SK-N-SH treated with all-trans-retinoic acid at 6 μM for 48 hours (cell line): Measurements from ENCODE around the gene UBXN6.

Experiments
- ESRRG ChIP-seq: fragments of 250-450 bp; sonication (Bioruptor Pico); IDR thresholded peaks from 2 replicates; pipeline ENCODE4 v1.6.1; 2021; ENCODE audit warnings: mild to moderate bottlenecking
- ISL1 ChIP-seq: fragments of 250-450 bp; sonication (Bioruptor Pico); IDR thresholded peaks from 2 replicates; pipeline ENCODE4 v2.1.2; 2022; ENCODE audit warnings: mild to moderate bottlenecking, moderate library complexity
- OSR1 ChIP-seq: fragments of 250-450 bp; sonication (Bioruptor Pico); IDR thresholded peaks from 2 replicates; pipeline ENCODE4 v1.8.0; 2022; ENCODE audit warnings: moderate library complexity, mild to moderate bottlenecking, inconsistent platforms
- RARB ChIP-seq: fragments of 250-450 bp; sonication (Bioruptor Pico); IDR thresholded peaks from 2 replicates; pipeline ENCODE4 v1.8.0; 2021; ENCODE audit warnings: mild to moderate bottlenecking, moderate library complexity
- SNAI2 ChIP-seq: fragments of 250-450 bp; sonication (Bioruptor Pico); IDR thresholded peaks from 2 replicates; pipeline ENCODE4 v1.5.0; 2020; ENCODE audit warnings: mild to moderate bottlenecking, moderate library complexity
- TCF4 ChIP-seq: fragments of 250-450 bp; sonication (Bioruptor Pico); IDR thresholded peaks from 2 replicates; pipeline ENCODE4 v1.8.0; 2021; ENCODE audit warnings: mild to moderate bottlenecking, moderate library complexity, borderline replicate concordance
- ZC3H10 ChIP-seq: fragments of 250-450 bp; sonication (Bioruptor Pico); IDR thresholded peaks from 2 replicates; pipeline ENCODE4 v1.5.1; 2021; ENCODE audit warnings: mild to moderate bottlenecking, moderate library complexity
- ZFP3 ChIP-seq: fragments of 250-450 bp; sonication (Bioruptor Pico); IDR thresholded peaks from 2 replicates; pipeline ENCODE4 v1.5.0; 2020; ENCODE audit warnings: mild to moderate bottlenecking, moderate library complexity
- ZFP30 ChIP-seq: fragments of 450-650 bp; formaldehyde crosslinking; IDR thresholded peaks from 2 replicates; pipeline ENCODE4 v1.5.0; 2022; ENCODE audit warnings: mild to moderate bottlenecking, moderate library complexity
- ZNF8 ChIP-seq: fragments of 450-650 bp; formaldehyde crosslinking; IDR thresholded peaks from 2 replicates; pipeline ENCODE4 v1.5.0; 2020; ENCODE audit warnings: mild to moderate bottlenecking, moderate library complexity
- TF ChIP-seq, protein P1 (sequence below): fragments of 250-450 bp; sonication (Bioruptor Pico); IDR thresholded peaks from 2 replicates; pipeline ENCODE4 v1.8.0; 2021; ENCODE audit warnings: low read depth, mild to moderate bottlenecking, moderate library complexity, borderline replicate concordance
- TF ChIP-seq, protein P2 (sequence below): fragments of 250-450 bp; sonication (Bioruptor Pico); IDR thresholded peaks from 2 replicates; pipeline ENCODE4 v1.8.0; 2020; ENCODE audit warnings: mild to moderate bottlenecking, moderate library complexity, borderline replicate concordance
- TF ChIP-seq, protein P3 (sequence below): fragments of 250-450 bp; sonication (Bioruptor Pico); IDR thresholded peaks from 2 replicates; pipeline ENCODE4 v1.5.0; 2020; ENCODE audit warnings: mild to moderate bottlenecking, moderate library complexity
- TF ChIP-seq, protein P4 (sequence below): fragments of 250-450 bp; sonication (Bioruptor Pico); IDR thresholded peaks from 2 replicates; pipeline ENCODE4 v1.5.1; 2020; ENCODE audit warnings: low read depth, mild to moderate bottlenecking, moderate library complexity

DNA sequence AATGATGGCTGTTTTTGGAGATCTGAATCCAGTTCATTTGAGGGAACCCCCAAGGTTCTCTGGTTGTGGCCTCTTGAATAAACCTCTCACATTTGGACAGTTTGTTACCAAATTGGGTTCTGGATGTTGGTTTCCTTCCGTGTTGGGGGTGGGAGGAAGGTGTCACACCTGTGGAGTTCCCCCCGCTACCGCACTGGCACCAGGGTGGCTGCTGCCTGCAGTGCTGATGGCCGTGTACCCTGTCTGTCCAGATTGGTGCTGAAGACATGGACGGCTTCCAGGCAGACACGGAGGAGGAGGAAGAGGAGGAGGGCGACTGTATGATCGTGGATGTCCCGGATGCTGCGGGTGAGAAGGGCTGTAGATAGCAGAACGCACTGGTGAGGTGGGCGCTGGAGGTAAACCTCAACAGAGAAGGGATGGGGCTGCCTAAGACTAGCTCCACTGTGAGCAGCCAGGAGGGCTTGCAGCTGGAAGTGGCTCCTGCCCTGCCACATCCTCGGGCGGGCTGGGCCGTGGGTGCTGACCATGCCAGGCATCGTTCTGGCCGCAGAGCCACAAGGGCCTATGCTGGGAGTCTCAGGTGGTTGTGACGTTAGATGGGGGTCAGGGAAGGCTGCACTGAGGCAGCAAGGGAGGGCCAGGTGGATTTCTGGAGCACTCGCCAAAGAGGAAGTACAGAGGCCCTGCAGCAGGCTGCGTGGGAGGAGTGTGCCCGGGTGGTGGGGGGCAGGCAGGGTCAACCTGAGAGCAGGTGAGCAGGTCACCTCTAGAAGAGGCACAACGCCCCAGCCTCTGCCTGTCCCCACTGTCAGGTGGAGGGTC lies 15.4 kb downstream of the UBXN6 start:
- TF ChIP-seq ZNF8, result no peak
- no peak for TF ChIP-seq ZFP3 (CRISPR knock-in tag)
- no peak for TF ChIP-seq TCF4 (CRISPR knock-in tag)
- TF ChIP-seq, protein P1, sequence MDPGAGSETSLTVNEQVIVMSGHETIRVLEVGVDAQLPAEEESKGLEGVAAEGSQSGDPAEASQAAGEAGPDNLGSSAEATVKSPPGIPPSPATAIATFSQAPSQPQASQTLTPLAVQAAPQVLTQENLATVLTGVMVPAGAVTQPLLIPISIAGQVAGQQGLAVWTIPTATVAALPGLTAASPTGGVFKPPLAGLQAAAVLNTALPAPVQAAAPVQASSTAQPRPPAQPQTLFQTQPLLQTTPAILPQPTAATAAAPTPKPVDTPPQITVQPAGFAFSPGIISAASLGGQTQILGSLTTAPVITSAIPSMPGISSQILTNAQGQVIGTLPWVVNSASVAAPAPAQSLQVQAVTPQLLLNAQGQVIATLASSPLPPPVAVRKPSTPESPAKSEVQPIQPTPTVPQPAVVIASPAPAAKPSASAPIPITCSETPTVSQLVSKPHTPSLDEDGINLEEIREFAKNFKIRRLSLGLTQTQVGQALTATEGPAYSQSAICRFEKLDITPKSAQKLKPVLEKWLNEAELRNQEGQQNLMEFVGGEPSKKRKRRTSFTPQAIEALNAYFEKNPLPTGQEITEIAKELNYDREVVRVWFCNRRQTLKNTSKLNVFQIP, result no peak
- TF ChIP-seq, protein P2, sequence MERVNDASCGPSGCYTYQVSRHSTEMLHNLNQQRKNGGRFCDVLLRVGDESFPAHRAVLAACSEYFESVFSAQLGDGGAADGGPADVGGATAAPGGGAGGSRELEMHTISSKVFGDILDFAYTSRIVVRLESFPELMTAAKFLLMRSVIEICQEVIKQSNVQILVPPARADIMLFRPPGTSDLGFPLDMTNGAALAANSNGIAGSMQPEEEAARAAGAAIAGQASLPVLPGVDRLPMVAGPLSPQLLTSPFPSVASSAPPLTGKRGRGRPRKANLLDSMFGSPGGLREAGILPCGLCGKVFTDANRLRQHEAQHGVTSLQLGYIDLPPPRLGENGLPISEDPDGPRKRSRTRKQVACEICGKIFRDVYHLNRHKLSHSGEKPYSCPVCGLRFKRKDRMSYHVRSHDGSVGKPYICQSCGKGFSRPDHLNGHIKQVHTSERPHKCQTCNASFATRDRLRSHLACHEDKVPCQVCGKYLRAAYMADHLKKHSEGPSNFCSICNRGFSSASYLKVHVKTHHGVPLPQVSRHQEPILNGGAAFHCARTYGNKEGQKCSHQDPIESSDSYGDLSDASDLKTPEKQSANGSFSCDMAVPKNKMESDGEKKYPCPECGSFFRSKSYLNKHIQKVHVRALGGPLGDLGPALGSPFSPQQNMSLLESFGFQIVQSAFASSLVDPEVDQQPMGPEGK, result no peak
- no peak for TF ChIP-seq ISL1
- TF ChIP-seq, protein P3, sequence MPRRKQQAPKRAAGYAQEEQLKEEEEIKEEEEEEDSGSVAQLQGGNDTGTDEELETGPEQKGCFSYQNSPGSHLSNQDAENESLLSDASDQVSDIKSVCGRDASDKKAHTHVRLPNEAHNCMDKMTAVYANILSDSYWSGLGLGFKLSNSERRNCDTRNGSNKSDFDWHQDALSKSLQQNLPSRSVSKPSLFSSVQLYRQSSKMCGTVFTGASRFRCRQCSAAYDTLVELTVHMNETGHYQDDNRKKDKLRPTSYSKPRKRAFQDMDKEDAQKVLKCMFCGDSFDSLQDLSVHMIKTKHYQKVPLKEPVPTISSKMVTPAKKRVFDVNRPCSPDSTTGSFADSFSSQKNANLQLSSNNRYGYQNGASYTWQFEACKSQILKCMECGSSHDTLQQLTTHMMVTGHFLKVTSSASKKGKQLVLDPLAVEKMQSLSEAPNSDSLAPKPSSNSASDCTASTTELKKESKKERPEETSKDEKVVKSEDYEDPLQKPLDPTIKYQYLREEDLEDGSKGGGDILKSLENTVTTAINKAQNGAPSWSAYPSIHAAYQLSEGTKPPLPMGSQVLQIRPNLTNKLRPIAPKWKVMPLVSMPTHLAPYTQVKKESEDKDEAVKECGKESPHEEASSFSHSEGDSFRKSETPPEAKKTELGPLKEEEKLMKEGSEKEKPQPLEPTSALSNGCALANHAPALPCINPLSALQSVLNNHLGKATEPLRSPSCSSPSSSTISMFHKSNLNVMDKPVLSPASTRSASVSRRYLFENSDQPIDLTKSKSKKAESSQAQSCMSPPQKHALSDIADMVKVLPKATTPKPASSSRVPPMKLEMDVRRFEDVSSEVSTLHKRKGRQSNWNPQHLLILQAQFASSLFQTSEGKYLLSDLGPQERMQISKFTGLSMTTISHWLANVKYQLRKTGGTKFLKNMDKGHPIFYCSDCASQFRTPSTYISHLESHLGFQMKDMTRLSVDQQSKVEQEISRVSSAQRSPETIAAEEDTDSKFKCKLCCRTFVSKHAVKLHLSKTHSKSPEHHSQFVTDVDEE (CRISPR knock-in tag), result no peak
- no peak for TF ChIP-seq RARB (CRISPR knock-in tag)
- TF ChIP-seq SNAI2 (CRISPR knock-in tag), result no peak
- no peak for TF ChIP-seq ZC3H10 (CRISPR knock-in tag)
- no peak for TF ChIP-seq ZFP30 (CRISPR knock-in tag)
- TF ChIP-seq OSR1 (CRISPR knock-in tag), result no peak
- TF ChIP-seq, protein P4, sequence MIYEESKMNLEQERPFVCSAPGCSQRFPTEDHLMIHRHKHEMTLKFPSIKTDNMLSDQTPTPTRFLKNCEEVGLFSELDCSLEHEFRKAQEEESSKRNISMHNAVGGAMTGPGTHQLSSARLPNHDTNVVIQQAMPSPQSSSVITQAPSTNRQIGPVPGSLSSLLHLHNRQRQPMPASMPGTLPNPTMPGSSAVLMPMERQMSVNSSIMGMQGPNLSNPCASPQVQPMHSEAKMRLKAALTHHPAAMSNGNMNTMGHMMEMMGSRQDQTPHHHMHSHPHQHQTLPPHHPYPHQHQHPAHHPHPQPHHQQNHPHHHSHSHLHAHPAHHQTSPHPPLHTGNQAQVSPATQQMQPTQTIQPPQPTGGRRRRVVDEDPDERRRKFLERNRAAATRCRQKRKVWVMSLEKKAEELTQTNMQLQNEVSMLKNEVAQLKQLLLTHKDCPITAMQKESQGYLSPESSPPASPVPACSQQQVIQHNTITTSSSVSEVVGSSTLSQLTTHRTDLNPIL (CRISPR knock-in tag), result no peak
- TF ChIP-seq ESRRG (CRISPR knock-in tag), result no peak
